Measurements from ENCODE around the gene TNFRSF9.

The TNFRSF9 gene

DNA sequence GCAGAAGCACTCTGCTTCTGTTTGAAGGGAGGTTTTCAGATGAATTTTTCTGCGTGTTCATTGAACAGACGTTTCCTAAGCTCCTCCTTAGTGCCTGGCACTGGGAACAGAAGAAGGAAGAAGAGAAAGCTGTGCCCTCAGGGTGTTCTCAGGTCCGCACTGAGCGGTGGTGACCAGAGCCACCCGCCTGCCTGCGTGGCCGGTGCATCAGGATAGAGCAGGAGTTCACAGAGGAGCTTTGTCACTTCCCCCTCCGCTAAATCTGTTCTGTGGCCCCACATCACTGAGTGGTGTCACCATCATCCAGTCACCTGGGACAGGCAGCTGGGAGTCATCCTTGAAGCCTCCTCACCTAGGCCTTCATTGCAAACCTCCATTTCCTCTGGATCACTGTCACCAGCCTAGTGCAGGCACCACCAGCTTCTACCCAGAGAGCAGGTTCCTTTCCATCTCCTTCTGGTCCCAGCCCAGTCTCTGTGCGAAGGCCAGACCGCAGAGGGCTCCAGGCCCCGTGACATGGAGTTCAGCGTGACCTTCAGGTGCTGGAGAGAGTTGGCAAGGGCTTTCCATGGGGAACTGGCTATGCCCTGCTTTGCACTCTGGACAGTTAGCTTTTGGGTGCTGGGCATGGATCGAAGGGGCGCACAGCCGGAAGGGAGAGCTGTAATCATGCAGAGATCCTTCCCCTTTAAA is 42.6 kb upstream of the TNFRSF9 start:
- no peak for TF ChIP-seq CTCF (IDR thresholded peaks at IDR 0.05; ENCODE audit: low read depth, low read length)
- no peak for DNase-seq (ENCODE audit: low read depth in 2 of 2)
- H3K4me3 ChIP-seq (replicated peaks in 1 of 2; ENCODE audit: low read depth in 2 of 2, low read length in 2 of 2), result no peak overlapping the region

DNA sequence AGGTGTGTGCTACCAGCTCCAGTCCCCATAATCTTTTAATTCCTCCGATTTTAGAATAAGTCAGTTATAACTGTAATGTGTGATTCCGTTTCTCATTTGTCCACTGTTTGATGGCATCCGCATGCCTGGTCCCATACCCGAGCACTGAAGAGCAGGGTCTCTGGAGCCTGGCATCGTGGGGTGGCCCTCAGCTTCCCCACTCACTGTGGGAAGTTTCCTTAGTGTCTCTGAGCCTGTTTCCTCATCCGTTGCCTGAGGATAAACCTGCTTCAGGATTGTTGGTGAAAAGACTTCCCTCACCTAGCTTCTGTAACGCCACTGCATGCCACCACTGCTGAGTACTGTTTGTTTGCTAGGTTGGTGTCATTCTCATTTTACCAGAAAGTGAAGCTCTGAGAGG is 40.3 kb upstream of the TNFRSF9 start:
- no peak overlapping the region for H3K4me3 ChIP-seq (replicated peaks in 1 of 2; ENCODE audit: low read depth in 2 of 2, low read length in 2 of 2)
- TF ChIP-seq CTCF (IDR thresholded peaks at IDR 0.05; ENCODE audit: low read depth, low read length), result no peak
- DNase-seq (ENCODE audit: low read depth in 2 of 2), result no peak

GRCh38 chr1:7975212-7975865 is 34.7 kb upstream of the TNFRSF9 start:
- H3K4me3 ChIP-seq (replicated peaks in 1 of 2; ENCODE audit: low read depth in 2 of 2, low read length in 2 of 2), result no peak overlapping the region
- peak; percentile 84 to 86 for DNase-seq (ENCODE audit: low read depth in 2 of 2)
- peak; percentile 95 for TF ChIP-seq CTCF (IDR thresholded peaks at IDR 0.05; ENCODE audit: low read depth, low read length)

DNA sequence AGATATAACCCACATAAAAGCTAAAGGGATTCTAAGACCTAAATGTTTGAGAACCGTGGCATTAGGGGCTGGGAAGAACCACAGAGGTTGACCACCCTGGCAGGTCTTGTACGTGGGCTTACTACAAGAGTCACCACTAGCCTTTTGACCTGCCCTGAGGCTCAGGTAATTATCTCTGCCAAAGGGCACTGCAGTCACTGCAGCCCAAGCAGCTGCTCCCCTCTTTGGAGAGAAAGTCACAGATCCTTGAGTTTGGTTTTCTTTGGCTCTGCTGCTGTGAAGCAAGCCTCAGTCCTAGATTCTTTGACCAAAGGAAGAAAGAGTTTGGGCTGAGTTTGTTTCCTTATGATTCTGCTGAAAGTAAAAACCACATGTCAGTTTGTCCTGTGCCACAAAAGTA is 32.4 kb upstream of the TNFRSF9 start:
- TF ChIP-seq CTCF (IDR thresholded peaks at IDR 0.05; ENCODE audit: low read depth, low read length), result no peak
- H3K4me3 ChIP-seq (replicated peaks in 1 of 2; ENCODE audit: low read depth in 2 of 2, low read length in 2 of 2), result no peak overlapping the region
- no peak for DNase-seq (ENCODE audit: low read depth in 2 of 2)

DNA sequence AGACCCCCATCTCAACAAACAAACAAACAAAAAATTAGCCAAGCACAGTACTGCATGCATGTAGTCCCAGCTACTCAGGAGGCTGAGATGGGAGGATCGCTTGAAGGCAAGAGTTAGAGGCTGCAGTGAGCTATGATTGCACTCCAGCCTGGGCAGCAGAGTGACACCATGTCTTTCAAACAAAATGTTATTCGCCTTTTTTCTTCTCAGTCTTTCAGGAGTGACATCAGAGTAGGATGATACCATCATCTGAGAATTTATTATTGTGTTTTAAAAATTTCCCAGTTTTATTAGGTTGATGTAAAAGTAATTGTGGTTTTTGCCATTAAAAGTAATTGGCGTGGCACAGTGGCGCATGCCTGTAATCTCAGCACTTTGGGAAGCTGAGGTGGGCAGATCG is 31.6 kb upstream of the TNFRSF9 start:
- H3K4me3 ChIP-seq (replicated peaks in 1 of 2; ENCODE audit: low read depth in 2 of 2, low read length in 2 of 2), result no peak overlapping the region
- no peak for TF ChIP-seq CTCF (IDR thresholded peaks at IDR 0.05; ENCODE audit: low read depth, low read length)
- no peak for DNase-seq (ENCODE audit: low read depth in 2 of 2)

GRCh38 chr1:7971024-7971423 is 30.4 kb upstream of the TNFRSF9 start:
- H3K4me3 ChIP-seq (replicated peaks in 1 of 2; ENCODE audit: low read depth in 2 of 2, low read length in 2 of 2), result no peak overlapping the region
- DNase-seq (ENCODE audit: low read depth in 2 of 2), result no peak
- TF ChIP-seq CTCF (IDR thresholded peaks at IDR 0.05; ENCODE audit: low read depth, low read length), result no peak

All from cardiac fibroblast (primary cell).